HepG2 (cell line): Measurements from ENCODE around the gene ATP5F1C. TPM values are rescaled to one million over a fixed set of nuclear protein-coding genes. Genes with fewer than 3 reads are reported as not detected.
"Not testable (repeated sequence)": the region's sequence is repeated elsewhere in the genome, so short reads cannot be mapped to it uniquely, and the experiment has no call there.

Experiments
- ATAC-seq: fragments of 200-7000 bp; cut with Tn5 transposase; 3 replicates; pipeline ENCODE4 v1.9.1; 2020; ENCODE audit warnings: mild to moderate bottlenecking, moderate library complexity
- BruUV-seq: library from RNA; stranded (reverse); fragments of 400-500 nt; replicated peaks from 2 replicates; lab custom pipeline; 2021; lab: Mats Ljungman, UMichigan
- CTCF ChIA-PET: fragments of 300-600 bp; formaldehyde crosslinking; extraction: SDS; loops from one replicate; lab custom pipeline; 2021; ENCODE audit warnings: low total read pairs, inconsistent platforms, low intra/inter-chr PET ratio; lab: Yijun Ruan, JAX
- POLR2A ChIA-PET: fragments of 350-600 bp; sonication (Branson Sonifier 250); formaldehyde crosslinking; loops from one replicate; lab custom pipeline; 2020; ENCODE audit warnings: antibody characterized with exemption, inconsistent platforms; lab: Yijun Ruan, JAX
- DNase-seq: peaks from one replicate; pipeline ENCODE4 v3.0.0-alpha.2; 2015; ENCODE audit warnings: low spot score
- FAIRE-seq: peaks from 3 replicates; lab custom pipeline; 2011; peaks lifted over from hg19 to GRCh38; lab: Jason Lieb, UNC
- H2AFZ ChIP-seq: one replicate; pipeline ENCODE4 v1.6.1; 2011; ENCODE audit warnings: low read length, inconsistent platforms
- H3K27ac ChIP-seq: fragments of 300-600 bp; 3 replicates; pipeline ENCODE4 v1.8.0; 2011; ENCODE audit warnings: mixed run types, mild to moderate bottlenecking, mixed read lengths, low read length, inconsistent platforms; ENCODE audit not compliant: insufficient read depth; ENCODE audit errors: extremely low read length
- H3K27me3 ChIP-seq, 2 experiments: fragments of 200-600 bp in 1 of 2; 2 replicates in 1 of 2; 3 replicates in 1 of 2; pipeline versions ENCODE4 v1.6.0 to v1.8.0; 2011; ENCODE audit warnings: low read length in 2 of 2, mild to moderate bottlenecking in 2 of 2, moderate library complexity in 2 of 2, inconsistent platforms in 1 of 2; ENCODE audit not compliant: insufficient read depth in 2 of 2, control insufficient read depth in 1 of 2
- H3K36me3 ChIP-seq, 2 experiments: fragments of 200-600 bp in 1 of 2; replicated peaks in 1 of 2; 2 replicates in 1 of 2; 3 replicates in 1 of 2; pipeline versions ENCODE4 v1.5.1 to v1.8.0; 2011; ENCODE audit warnings: low read length in 2 of 2, inconsistent platforms in 1 of 2; ENCODE audit not compliant: insufficient read depth in 2 of 2, control insufficient read depth in 1 of 2
- H3K4me1 ChIP-seq: 2 replicates; pipeline ENCODE4 v1.5.1; 2012; ENCODE audit warnings: low read length, inconsistent platforms; ENCODE audit not compliant: insufficient read depth
- H3K4me2 ChIP-seq: 2 replicates; pipeline ENCODE4 v1.6.0; 2011; ENCODE audit warnings: low read depth, low read length, inconsistent platforms
- H3K4me3 ChIP-seq, 3 experiments: fragments of 200-600 bp in 1 of 3; sonication (generic), shearing (Covaris generic) in 1 of 3; replicated peaks in 1 of 3; 2 replicates each; pipeline ENCODE4 v1.5.1; 2011 to 2016; ENCODE audit warnings: low read length in 3 of 3, inconsistent platforms in 2 of 3, low read depth in 2 of 3, mild to moderate bottlenecking in 2 of 3, control low read depth in 1 of 3, mixed read lengths in 1 of 3; ENCODE audit not compliant: insufficient read depth in 1 of 3
- H3K79me2 ChIP-seq: one replicate; pipeline ENCODE4 v1.6.1; 2011; ENCODE audit warnings: low read length, inconsistent platforms; ENCODE audit not compliant: insufficient read depth
- H3K9ac ChIP-seq: 2 replicates; pipeline ENCODE4 v1.6.0; 2011; ENCODE audit warnings: mild to moderate bottlenecking, low read depth, low read length, inconsistent platforms; ENCODE audit not compliant: insufficient read depth
- H3K9me3 ChIP-seq: 2 replicates; pipeline ENCODE4 v1.5.1; 2012; ENCODE audit warnings: mild to moderate bottlenecking, low read length
- H4K20me1 ChIP-seq: 2 replicates; pipeline ENCODE4 v1.6.0; 2011; ENCODE audit warnings: inconsistent platforms, mild to moderate bottlenecking, low read length, moderate library complexity; ENCODE audit not compliant: insufficient read depth
- ATRX ChIP-seq: sonication (generic); formaldehyde crosslinking; IDR thresholded peaks from 2 replicates; pipeline ENCODE4 v1.4.0; 2020; ENCODE audit warnings: missing genetic modification reagents, borderline replicate concordance
- BRCA1 ChIP-seq: sonication (generic); formaldehyde crosslinking; IDR thresholded peaks from 2 replicates; pipeline ENCODE4 v1.4.0; 2020; ENCODE audit warnings: missing genetic modification reagents
- NR2F2 ChIP-seq: IDR thresholded peaks from 2 replicates; pipeline ENCODE4 v1.6.1; 2012; ENCODE audit warnings: low read depth, inconsistent platforms, borderline replicate concordance
- TAF15 ChIP-seq: fragments of 200-400 bp; formaldehyde crosslinking; IDR thresholded peaks from one replicate; pipeline ENCODE4 v1.6.1; 2018; ENCODE audit warnings: mild to moderate bottlenecking, low read depth, low read length; ENCODE audit not compliant: poor library complexity, severe bottlenecking
- ZBTB44 ChIP-seq: sonication (generic); formaldehyde crosslinking; IDR thresholded peaks from 2 replicates; pipeline ENCODE4 v1.4.0; 2020; ENCODE audit warnings: missing genetic modification reagents
- ZNF101 ChIP-seq: sonication (generic); formaldehyde crosslinking; IDR thresholded peaks from 2 replicates; pipeline ENCODE4 v1.4.0; 2020; ENCODE audit warnings: mild to moderate bottlenecking, low read depth, missing genetic modification reagents, borderline replicate concordance
- ZNF280D ChIP-seq: sonication (generic); formaldehyde crosslinking; IDR thresholded peaks from 2 replicates; pipeline ENCODE4 v1.5.1; 2020; ENCODE audit warnings: mild to moderate bottlenecking, missing genetic modification reagents
- ZNF33B ChIP-seq: sonication (generic); formaldehyde crosslinking; IDR thresholded peaks from 2 replicates; pipeline ENCODE4 v1.5.1; 2020; ENCODE audit warnings: mild to moderate bottlenecking, missing genetic modification reagents
- ZNF691 ChIP-seq: sonication (generic); formaldehyde crosslinking; IDR thresholded peaks from 2 replicates; pipeline ENCODE4 v1.4.0; 2020; ENCODE audit warnings: missing genetic modification reagents, low read depth, mild to moderate bottlenecking, borderline replicate concordance
- ZNF747 ChIP-seq: sonication (generic); formaldehyde crosslinking; IDR thresholded peaks from 2 replicates; pipeline ENCODE4 v1.8.1; 2023; ENCODE audit warnings: missing genetic modification reagents, mild to moderate bottlenecking, borderline replicate concordance
- WGBS: methylation state at CpG from one replicate; pipeline ENCODE4 v1.1.6; 2017; ENCODE audit warnings: low lambda C conversion rate; 5-methylcytosine and 5-hydroxymethylcytosine counted together
- in situ Hi-C: cut with HindIII; loops from 2 replicates; pipeline ENCODE4 v1.10.0; 2017; ENCODE audit warnings: low pct_unique_long_range_greater_than_20kb; ENCODE audit not compliant: extremely low pct_ligation_motif_present
- intact Hi-C: fragments of 100-400 bp; cut with micrococcal nuclease; formaldehyde crosslinking; loops from one replicate; pipeline ENCODE4 v1.10.0; 2022; ENCODE audit not compliant: unreplicated experiment
- polyA plus RNA-seq, 8 experiments: library from polyadenylated mRNA; depleted of rRNA in 3 of 8; stranded (reverse) in 7 of 8; unstranded in 1 of 8; fragments of >200 nt; fragmentation: Illumina TruSeq in 4 of 8; extraction: Trizol in 4 of 8; gene quantifications; 2 replicates each; pipeline versions ENCODE4 v1.2.1 to v1.2.3, GENCODE V29; 2011 to 2016; ENCODE audit warnings: low read depth in 4 of 8, missing spikeins in 1 of 8, mixed read lengths in 1 of 8; ENCODE audit not compliant: insufficient read depth in 1 of 8
- total RNA-seq, 5 experiments: library from RNA; depleted of rRNA; stranded (reverse); fragments of >200 nt; fragmentation: Illumina TruSeq; extraction: Trizol; gene quantifications; 2 replicates each; pipeline ENCODE4 v1.2.3, GENCODE V29; 2016; ENCODE audit warnings: low read depth in 1 of 5

Gene ATP5F1C
- total and polyA plus RNA-seq, 2 of the 13 experiments (the other 11 are each of a cell fraction or from before 2014, with no cell fraction given), result 407 to 416 TPM

- TF ChIP-seq ZNF280D (CRISPR knock-in tag), result no peak
- TF ChIP-seq ZNF33B, result no peak
- no peak for TF ChIP-seq ZBTB44 (CRISPR knock-in tag)
- no peak for TF ChIP-seq ZNF101 (CRISPR knock-in tag)
- TF ChIP-seq ZNF691 (CRISPR knock-in tag), result no peak
- TF ChIP-seq BRCA1 (CRISPR knock-in tag), result no peak
- no peak for TF ChIP-seq NR2F2
- no peak for TF ChIP-seq ZNF747 (CRISPR knock-in tag)
- TF ChIP-seq TAF15, result no peak
- TF ChIP-seq ATRX (CRISPR knock-in tag), result no peak
Observed at GRCh38 chr10:7776777-7777176, 11.2 kb upstream of the ATP5F1C start (continued).

GRCh38 chr10:7782194-7782593, 5.8 kb upstream of the ATP5F1C start:
- H4K20me1 ChIP-seq, H3K4me2 ChIP-seq, POLR2A ChIA-PET, CTCF ChIA-PET, H3K9ac ChIP-seq, in situ Hi-C loops, H3K27ac ChIP-seq, ATAC-seq, H2AFZ ChIP-seq, H3K4me3 ChIP-seq, FAIRE-seq, BruUV-seq, DNase-seq, H3K27me3 ChIP-seq, H3K9me3 ChIP-seq: not testable (repeated sequence)
- 98% methylated on average over 6 of the region's 6 CpGs for WGBS
- Histone ChIP-seq H3K36me3 (peaks cover 12 to 46% of the 10 kb centered on the region in 2 experiments), H3K79me2 (peaks cover 51% of the 10 kb centered on the region), H3K4me1 (peaks cover 22% of the 10 kb centered on the region)
- intact Hi-C loops, result loop anchor here (10.0 kb wide), 1 partner anchor 1523 kb away; no protein-coding TSS in a partner anchor
